ENCODE results near the gene GRN. TPM values are rescaled to one million over a fixed set of nuclear protein-coding genes. Genes with fewer than 3 reads are reported as not detected.

The GRN gene
- total and polyA plus RNA-seq, 9 of the 15 experiments (the other 6 are each of a cell fraction or from before 2014, with no cell fraction given), result 5.4 to 75.3 (median 20.7) TPM

GRCh38 chr17:44363613-44364159, 18.6 kb downstream of the GRN start, which contains the start of gene FAM171A2 (continued):
- TF ChIP-seq E2F4 (CRISPR knock-in tag; IDR thresholded peaks at IDR 0.05; ENCODE audit: low read depth) (no peak), PBX2 (CRISPR knock-in tag; IDR thresholded peaks at IDR 0.05; ENCODE audit: low read depth) (no peak), PBX2 (tag; conservative IDR thresholded peaks at IDR 0.05; ENCODE audit: low read depth) (no peak), SAFB (IDR thresholded peaks at IDR 0.05; ENCODE audit: borderline replicate concordance, low read depth, low read length) (no peak), NCOR1 (IDR thresholded peaks at IDR 0.05) (no peak), PHF8 (IDR thresholded peaks at IDR 0.05; ENCODE audit: borderline replicate concordance, low read length) (peak; percentile 68; the same call in 1 of the 2 replicates), ZNF785 (CRISPR knock-in tag; IDR thresholded peaks at IDR 0.05) (no peak), SRSF9 (IDR thresholded peaks at IDR 0.05; ENCODE audit: borderline replicate concordance, low read depth, low read length) (no peak), SNAPC5 (CRISPR knock-in tag; IDR thresholded peaks at IDR 0.05) (no peak), STAG1 (CRISPR knock-in tag; IDR thresholded peaks at IDR 0.05; ENCODE audit: borderline replicate concordance) (no peak), HDAC2 (IDR thresholded peaks at IDR 0.05) (no peak), ILK (tag; IDR thresholded peaks at IDR 0.05; ENCODE audit: borderline replicate concordance, low read depth) (no peak), ZNF444 (CRISPR knock-in tag; IDR thresholded peaks at IDR 0.05) (no peak), POLR2A (conservative IDR thresholded peaks at IDR 0.05) (no peak), MCM5 (IDR thresholded peaks at IDR 0.05; ENCODE audit: low read depth) (no peak), ZNF311 (CRISPR knock-in tag; IDR thresholded peaks at IDR 0.05) (no peak), GMEB1 (CRISPR knock-in tag; IDR thresholded peaks at IDR 0.05) (0 out of 2 replicates have a peak, but pooled peaks have one; percentile 38), NCOA2 (IDR thresholded peaks at IDR 0.05; ENCODE audit: partially characterized antibody in 2 of 2) (no peak), FOXM1 (IDR thresholded peaks at IDR 0.05; ENCODE audit: low read depth) (no peak), FOXM1 (CRISPR knock-in tag; IDR thresholded peaks at IDR 0.05; ENCODE audit: low read depth) (no peak), HDAC6 (IDR thresholded peaks at IDR 0.05; ENCODE audit: low read depth, low read length) (no peak)

All from K562 (cell line).